Astrocyte (in vitro differentiated cells and primary cell): ENCODE data around the gene ERFE.

Experiments
- EZH2 ChIP-seq: IDR thresholded peaks from 2 replicates; pipeline ENCODE4 v1.6.1; 2012; ENCODE audit warnings: mild to moderate bottlenecking, low read length, inconsistent platforms; ENCODE audit not compliant: insufficient read depth
- TF ChIP-seq, protein P1 (sequence below): IDR thresholded peaks from 2 replicates; pipeline ENCODE4 v1.5.1; 2011; ENCODE audit warnings: low read depth, mild to moderate bottlenecking, inconsistent platforms, low read length, moderate library complexity; ENCODE audit not compliant: insufficient read depth

DNA sequence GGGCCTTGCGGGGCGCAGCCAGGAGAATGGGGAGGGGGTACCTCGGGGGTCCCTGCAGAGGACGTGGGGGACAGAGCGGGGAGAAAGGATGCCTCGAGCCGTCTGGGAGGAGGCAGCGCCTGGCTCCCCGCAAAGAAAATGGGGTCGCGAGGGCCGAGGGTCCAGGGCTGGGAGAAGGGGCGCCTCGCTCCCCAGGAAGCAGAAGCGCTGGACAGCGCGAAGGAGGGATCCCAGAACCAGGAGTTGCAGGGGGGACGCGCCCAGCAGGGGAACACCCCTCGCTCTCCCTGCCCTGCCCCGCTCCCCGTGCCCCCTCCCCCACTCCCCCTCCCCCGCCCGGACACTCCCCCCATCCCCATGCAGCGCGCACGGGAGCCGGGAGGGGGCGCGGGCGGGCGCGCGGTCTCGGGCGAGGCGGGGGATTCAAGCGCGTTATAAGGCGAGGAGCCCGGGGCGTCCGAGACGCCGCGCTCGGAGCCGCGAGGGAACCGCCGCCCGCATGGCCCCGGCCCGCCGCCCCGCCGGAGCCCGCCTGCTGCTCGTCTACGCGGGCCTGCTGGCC lies at the start of gene ERFE:
- TF ChIP-seq, protein P1, sequence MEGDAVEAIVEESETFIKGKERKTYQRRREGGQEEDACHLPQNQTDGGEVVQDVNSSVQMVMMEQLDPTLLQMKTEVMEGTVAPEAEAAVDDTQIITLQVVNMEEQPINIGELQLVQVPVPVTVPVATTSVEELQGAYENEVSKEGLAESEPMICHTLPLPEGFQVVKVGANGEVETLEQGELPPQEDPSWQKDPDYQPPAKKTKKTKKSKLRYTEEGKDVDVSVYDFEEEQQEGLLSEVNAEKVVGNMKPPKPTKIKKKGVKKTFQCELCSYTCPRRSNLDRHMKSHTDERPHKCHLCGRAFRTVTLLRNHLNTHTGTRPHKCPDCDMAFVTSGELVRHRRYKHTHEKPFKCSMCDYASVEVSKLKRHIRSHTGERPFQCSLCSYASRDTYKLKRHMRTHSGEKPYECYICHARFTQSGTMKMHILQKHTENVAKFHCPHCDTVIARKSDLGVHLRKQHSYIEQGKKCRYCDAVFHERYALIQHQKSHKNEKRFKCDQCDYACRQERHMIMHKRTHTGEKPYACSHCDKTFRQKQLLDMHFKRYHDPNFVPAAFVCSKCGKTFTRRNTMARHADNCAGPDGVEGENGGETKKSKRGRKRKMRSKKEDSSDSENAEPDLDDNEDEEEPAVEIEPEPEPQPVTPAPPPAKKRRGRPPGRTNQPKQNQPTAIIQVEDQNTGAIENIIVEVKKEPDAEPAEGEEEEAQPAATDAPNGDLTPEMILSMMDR: no peak
- no peak for TF ChIP-seq EZH2
